HG02943 (cell line): ENCODE data around the gene CPNE1.

Source experiments
- ATAC-seq: cut with Tn5 transposase; IDR thresholded peaks from one replicate; pipeline ENCODE4 v1.9.1; 2021; ENCODE audit warnings: mild to moderate bottlenecking, low read depth, moderate library complexity; ENCODE audit not compliant: unreplicated experiment

CPNE1 gene

DNA sequence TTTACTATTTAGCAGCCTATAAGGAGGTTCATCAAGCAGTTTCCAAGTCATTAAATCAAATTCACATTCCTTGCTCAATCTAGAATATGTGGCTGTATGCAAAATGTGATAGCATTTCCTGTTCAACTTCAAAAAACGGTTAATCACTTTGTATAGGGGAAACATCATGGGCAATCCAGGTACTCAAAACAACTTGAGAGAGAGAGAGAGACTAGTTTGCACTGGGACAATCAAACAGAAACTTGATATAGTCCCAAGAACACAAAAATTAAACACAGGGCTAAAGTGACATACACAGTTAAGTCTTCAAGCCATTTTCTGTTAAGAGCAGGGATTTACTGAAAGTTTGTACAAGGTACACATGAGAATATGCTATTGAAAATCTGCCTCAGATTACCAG is 7.4 kb downstream of the CPNE1 start:
- no peak for ATAC-seq

DNA sequence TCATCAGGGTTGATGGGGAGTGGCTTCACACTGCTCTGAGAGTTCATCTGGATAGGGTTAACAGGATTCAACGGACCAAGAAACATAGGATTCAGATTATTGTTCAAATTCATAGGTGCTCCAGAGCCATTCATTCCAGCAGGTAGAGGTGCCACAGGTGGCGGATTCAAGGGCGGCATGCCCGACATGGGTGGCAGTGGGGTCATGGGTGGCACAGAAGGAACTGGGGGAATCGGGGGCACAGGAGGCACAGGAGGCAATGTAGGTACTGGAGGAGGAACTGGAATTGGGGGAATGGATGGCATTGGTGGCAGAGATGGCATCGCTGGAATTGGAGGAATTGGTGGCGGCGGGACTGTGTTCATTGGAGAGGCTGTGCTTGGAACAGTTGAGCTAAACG is 10.3 kb downstream of the CPNE1 start:
- no peak for ATAC-seq

DNA sequence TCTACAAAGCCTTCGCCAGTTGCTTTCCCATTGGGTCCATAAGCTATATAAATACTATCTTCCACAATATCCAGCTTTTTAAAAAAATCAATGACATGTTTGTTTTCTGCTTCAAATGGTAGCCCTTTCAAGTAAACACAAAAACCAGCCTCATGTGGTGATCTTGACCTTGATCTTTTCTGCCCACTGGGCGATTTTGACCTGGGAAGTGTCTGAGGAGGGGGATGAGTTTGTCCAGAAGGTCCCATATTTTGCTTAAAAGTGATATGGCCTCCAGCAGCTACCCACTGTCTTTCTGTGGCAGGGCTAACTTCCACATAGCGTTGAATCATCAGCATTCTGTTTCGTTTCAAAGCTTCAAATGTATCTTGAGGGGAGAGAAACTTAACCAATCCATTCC is 10.8 kb downstream of the CPNE1 start:
- no peak for ATAC-seq

DNA sequence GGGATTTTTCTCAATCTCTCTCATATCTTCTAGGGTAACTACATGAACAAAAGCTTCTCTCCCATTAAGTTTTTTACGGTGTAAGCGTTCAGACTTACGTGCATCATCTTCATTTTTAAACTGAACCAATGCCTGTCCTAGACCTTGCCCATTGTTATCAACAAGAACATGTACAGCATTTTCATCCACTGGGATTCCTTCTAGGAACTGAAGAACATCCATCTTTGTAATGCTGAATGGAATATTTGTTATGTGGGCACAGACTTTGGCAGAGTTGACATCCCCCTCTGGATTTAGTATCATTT is 11.3 kb downstream of the CPNE1 start:
- ATAC-seq, result no peak

DNA sequence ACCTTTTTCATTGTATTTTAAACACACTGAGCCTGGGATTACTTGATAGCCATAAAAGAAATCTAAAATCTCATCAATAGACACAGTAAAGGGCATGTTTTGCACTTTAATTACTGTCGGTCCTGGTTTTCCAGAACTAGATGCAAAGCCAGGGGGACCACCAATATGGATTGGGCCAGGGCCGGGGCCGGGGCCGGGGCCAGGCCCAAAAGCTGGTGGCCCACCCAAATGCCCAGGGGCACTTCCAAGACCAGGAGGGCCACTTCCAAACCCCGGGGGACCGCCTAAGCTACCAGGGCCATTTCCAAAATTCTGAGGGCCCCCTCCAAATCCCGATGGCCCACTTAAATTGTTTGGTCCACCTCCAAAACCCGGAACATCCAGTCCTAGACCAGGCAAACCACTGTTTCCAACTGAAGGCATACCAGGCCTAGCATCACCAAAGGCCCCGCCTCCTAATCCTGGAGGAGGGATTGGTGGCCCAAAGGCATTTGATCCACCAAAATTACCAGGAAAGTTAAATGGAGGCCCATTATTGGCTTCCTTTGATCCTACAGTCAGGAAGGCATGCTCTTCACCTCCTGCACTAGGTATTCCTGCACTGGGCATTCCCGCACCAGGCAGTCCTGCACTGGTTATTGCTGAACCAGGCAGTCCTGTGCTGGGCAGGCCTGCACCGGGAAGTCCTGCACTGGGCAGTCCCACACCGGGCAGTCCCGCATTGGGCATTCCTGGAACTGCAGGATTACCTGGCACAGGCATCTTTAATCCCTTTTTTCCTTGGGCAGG is 11.9 kb downstream of the CPNE1 start:
- ATAC-seq, result no peak

DNA sequence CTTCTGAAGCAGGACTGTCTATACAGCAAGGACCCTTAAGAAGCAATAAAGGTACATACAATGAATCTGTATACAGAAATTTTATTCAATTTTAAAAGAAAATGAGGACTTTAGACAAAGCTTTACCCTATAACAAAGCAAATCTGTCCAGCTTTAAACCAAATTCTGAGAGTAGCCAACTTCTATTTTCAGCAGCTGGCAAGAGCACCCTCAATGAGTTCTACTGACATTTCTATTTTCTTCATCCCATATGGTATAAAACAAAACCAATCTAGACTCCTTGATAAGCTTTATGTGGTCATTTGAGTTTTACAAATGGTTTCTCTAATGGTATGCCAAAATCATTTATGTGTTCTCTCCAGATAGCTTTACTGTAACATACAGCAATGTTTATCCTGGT is 12.7 kb downstream of the CPNE1 start:
- ATAC-seq, result no peak

DNA sequence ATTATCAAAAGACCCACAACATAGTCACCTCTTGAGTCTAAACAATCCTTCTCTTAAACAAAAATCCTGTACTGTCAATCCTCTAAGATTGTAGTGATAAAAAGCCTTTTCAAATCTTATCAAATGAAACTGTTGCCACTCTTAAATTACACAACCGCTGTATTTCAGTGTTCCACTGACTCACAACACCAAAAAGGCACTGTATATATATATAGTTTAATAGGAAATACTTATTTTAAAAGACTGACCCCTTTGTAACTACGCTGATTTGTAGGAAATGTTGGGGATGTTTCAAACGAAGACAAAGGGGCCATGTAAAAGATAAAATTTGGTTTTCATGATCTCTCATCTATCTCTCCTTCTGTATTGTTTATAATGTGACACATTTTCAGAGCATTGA is 14.1 kb downstream of the CPNE1 start:
- ATAC-seq, result no peak

DNA sequence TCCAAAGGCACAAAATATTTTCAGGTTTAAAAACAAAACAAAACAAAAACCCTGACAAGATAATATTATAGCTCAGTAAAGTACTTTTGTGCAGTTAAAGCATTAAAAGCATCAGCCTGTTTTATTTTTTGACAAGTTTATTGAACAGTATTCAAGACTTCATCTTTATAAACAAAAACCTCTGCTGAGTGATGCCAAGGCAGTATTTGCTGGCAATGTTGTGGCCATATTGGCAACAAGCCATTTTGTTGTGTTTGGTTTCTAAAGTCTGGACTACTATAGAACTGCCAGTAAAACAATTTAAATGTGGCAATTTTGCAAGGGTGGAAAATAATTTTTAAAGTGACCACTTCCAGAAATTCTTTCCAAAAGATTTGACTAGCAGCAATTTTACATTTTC is 15.9 kb downstream of the CPNE1 start:
- no peak for ATAC-seq

DNA sequence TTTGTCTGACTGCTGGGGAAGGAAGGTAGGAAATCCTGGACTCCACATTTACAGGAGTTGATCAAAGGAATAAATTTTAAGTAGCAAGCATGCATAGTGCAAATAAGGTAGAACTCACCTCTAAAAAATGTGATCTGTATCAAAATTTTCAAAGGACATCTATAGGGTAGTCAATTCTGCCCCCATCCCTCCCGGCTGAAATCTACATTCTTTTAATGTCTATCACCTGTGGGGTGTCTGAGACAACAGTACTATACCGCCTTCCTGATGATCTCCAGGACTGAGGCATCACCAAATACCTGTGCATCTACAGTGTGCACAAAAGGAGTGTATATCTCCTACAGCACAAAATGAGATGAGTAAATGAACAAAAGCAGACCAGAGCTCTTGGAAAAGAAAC is 19.9 kb downstream of the CPNE1 start:
- ATAC-seq, result no peak

DNA sequence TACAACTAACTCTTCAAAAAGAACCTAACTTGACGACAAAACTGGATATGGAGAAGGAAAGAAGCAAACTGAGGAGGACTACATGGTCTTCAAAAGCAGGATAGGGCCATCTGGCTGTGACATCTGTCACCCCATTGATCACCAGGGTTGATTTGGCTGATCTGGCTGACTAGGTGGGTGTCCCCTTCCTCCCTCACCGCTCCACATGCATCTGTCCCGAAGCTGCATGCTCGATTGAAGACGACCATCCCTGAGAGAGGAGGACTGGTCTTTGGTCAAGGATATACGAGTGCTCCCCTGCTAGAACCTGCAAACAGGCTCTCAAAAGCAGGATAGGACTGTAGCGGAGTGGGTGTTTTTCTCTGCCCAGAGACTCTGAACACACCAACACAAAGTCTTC is 21.7 kb downstream of the CPNE1 start:
- no peak for ATAC-seq

DNA sequence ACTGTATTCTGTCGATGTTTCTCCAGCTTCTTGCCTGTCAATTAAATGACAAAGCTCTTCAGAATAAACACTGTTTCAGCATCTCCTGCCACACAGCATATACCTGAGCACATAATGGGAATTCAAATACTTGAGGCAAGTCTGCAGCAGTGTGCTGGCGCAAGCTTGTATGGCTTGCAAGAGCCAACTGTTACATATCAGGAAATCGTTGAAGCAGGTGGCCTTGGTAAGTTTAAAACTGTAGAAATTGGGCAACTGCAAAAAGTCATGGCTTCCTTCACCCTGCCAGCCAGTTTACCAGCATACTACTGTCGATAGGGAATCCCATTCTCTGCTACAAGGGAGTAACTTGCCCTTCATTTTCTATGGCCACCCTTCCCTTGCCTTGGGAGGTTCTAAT is 23.0 kb downstream of the CPNE1 start:
- ATAC-seq, result no peak

DNA sequence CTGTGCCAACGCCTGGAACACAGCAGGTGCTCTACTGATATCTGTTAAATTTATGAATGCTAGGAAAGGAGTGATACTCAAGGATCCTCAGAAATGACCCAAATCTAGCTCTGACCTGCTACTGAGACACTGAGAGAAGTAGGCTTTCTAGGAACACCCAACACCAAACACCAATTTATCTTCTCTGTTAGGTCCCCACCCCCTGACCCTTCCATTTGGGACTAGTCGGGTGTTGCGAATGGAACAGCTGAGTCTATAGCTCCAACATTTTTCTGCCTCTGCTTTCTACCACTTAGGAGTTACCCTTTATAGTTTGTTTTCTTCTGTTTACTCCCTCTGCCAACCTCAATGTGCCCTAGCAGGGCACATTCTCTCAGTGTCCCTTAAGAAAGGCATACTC is 24.0 kb downstream of the CPNE1 start:
- no peak for ATAC-seq

DNA sequence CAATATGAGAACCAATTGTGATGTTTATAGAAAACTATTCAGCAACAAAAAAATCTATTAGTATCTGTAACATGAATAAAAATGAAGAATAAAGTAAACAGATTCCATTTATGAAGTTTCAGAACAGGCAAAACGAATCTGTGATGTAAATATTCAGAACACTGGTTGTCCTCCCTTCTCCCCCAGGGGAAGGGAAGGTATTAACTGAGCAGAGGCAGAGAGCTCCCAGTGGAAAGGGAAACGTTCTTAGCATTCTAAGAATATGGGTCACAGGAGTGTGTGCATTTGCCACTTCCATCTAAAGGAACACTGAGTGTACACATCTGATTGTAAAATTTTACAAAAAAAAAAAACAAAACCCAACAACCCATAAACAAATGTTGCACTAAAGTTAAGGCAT is 25.9 kb downstream of the CPNE1 start:
- no peak for ATAC-seq

DNA sequence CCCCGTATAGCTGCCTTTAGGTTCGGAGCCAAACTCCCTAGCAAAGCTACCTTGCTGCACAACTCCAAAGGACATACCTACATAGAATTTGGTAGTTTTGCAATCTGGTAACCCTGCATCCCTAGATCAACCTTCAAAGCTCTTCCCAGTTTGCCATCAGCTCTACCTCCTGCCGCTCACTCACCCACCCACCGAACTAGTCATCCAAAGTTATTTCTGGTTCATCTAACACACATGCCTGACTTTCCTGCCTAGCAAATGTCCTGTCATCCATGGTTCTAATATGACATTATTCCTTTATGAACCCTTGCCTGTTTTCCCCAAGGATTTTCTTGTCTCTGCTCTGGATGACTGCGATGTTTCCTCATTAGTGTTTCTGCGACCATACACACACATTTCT is 27.4 kb downstream of the CPNE1 start:
- ATAC-seq, result no peak

DNA sequence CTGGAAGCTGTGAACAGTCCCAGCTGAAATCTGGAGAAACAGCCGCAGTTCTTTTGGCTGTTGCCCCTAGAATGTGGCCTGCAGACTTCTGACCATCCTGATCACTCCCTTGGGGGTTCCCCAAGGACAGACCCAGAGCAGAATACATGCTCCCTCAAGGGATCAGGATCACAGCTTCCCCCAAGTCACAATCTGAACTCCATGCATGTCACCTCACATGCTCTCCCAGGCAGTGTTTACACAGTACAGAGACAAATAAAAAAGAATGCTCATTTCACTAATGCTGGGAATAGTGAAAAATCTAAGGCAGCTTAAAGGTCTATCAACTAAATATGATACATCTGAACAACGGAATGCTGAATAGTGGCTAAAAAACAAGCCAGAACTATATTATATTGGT is 28.6 kb downstream of the CPNE1 start:
- no peak for ATAC-seq

DNA sequence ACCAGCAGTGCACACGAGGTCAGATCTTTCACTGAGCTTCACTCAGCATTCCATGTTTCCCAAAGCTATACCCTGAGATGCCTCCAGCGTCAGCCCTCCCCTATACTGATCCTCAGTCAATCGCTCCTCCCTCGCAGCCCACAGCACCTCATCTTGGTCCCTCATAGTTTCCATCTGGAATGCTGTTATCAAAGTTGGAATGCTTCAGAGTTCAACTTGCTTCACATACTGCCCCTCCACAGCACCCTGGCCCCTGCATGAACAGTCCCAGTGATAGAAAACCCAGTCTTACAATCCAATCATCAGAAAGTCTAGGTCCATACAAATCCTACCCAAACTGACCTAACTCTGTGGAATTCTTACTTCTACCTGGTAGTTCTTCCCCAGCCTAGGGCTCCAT is 29.0 kb downstream of the CPNE1 start:
- no peak for ATAC-seq

DNA sequence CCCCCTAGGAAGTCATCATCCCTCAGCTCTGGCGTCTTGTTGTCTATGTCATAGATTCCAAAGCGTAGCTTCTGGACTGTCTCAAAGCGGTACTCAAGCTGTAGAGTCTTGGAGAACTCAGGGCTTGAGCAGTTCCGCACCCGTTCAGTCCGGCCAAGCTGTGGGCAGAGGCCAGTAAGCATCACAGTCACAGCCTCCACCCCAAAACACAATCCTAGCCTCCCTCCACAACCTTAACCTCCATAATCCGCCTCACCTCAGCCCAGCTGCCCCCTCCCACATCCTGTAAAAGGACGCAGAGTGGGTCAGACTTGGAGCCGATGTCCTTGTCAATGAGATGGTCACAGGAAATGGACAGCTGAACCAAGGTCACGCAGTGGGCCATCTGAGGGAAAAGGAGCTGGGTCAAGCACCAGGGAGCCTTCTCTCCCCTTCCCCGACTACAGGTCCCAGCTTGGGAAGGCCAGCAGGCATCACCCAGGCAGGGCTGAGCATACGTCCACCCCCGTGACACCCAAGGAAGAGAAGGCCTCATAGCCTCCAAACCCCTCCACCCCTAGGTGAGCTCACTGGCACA is 32.1 kb downstream of the CPNE1 start:
- ATAC-seq, result no peak

DNA sequence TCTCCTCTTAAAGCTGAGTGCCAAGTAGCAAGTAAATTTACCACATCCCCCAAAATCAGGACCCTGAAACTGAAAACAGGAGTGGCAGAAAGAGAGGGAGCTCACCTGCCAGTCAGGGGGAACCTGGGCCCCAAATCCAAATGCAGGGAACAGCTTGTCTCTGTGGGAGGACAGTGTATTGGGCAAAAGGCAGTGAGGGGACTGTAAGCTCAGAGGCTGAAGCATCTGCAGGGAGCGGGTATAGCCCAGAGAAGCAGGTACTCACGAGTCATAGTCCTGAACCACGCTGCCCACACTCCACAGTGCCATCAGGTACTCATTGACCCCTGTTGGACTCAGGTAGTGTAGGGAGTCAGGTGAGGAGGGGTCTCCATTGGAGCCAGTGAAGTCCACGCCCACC is 34.1 kb downstream of the CPNE1 start:
- ATAC-seq, result no peak

DNA sequence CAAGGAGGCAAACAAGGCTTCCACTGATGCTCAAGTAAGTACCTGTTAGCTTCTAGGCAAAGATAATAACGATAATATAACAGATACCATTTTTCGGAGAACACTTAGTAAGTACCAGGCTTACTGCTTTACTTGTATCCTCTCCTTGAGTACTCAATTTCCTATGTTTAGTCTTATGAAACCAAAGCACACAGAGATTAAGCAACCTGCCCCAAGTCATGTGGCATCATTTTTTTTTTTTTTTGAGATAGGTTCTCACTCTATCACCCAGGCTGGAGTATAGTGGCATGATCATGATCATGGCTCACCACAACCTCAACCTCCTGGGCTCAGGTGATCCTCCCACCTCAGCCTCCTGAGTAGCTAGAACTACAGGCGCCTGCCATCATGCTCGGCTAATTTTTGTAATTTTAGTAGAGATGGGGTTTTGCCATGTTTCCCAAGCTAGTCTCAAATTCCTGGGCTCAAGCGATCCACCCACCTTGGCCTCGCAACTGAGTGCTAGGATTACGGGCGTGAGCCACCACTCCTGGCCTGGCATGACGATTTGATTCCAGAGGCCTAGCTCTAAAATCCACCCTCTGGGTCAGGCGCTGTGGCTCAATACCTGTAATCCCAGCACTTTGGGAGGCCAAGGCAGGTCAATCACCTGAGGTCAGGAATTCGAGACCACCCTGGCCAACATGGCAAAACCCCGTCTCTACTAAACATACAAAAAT is 35.1 kb downstream of the CPNE1 start:
- no peak for ATAC-seq

DNA sequence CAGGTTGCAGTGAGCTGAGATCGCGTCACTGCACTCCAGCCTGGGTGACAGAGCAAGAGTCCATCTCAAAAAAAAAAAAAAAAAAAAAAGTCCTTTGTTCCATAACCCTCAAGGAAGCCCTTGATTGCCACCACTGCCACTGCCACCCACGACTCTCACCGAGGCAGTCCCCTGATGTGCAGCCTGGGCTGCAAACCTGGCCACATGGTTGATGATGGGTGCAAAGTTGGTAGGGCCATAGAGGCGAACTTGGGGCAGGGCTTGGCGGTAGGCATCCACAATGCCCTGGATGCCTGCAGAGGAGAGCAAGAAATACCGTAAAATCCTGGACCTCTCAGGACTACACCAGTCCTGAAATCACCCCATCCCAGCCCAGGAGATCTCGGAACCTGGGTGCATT is 37.6 kb downstream of the CPNE1 start:
- ATAC-seq, result no peak

DNA sequence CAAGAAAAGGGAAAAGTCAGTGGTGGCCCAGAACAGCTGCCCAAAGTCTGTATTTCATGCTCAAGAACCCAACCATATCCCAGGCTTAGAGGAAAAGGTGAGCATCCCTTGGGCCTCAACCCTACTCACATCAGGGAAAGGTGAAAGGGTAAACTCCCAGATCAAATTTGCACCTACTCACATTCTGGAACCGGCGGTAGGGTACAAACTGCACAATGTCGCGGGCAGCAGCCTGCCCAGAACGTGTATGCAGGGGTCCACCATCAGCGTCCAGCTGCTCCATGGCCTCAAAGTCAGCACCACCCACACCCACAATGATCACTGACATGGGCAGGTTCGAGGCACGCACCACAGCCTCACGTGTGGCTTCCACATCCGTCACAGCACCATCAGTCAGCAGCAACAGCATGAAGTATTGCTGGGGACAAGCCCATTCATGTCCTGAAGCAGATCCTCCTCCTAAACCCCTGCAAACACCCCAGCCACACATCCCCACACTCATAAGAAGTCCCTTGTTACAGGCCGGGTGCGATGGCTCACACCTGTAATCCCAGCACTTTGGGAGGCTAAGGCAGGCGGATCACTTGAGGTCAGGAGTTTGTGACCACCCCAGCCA is 38.2 kb downstream of the CPNE1 start:
- no peak for ATAC-seq
